HG02938 (cell line): ENCODE data around the gene FAM24A.
A peak's percentile ranks its signal among the peaks of the same experiment; 100 is the strongest.
"Not testable (repeated sequence)": the region's sequence is repeated elsewhere in the genome, so short reads cannot be mapped to it uniquely, and the experiment has no call there.

Experiments
- ATAC-seq: cut with Tn5 transposase; IDR thresholded peaks from one replicate; pipeline ENCODE4 v1.9.1; 2021; ENCODE audit warnings: mild to moderate bottlenecking, moderate library complexity; ENCODE audit not compliant: unreplicated experiment

The FAM24A gene, protein sequence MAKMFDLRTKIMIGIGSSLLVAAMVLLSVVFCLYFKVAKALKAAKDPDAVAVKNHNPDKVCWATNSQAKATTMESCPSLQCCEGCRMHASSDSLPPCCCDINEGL

DNA sequence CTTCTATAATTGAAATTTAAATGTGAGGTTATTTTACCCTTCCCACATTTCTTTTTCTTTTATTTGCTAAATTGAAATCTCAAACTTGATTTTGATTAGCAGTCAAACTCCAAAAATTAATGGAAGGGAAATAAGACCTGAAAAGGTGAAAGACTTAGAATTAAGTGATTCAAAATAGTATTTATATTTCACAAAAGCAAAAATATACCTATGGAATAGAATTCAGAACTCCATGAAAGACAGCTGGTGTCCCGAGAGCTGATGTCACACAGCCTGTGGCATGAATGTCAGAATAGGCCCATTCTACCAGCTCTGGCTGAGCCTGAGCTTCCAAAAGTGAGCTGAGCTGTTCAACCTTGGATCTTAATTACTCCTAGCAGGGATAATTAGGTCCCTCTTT is at the start of gene FAM24A:
TSS of gene FAM24A (plus strand) at position 301 of the 400 bp plus-strand sequence. CDS start 1,025 bp downstream, outside the sequence.
- ATAC-seq = no peak

- ATAC-seq = no peak
Measured at GRCh38 chr10:122861711-122862161, 48.7 kb upstream of the FAM24A start.

DNA sequence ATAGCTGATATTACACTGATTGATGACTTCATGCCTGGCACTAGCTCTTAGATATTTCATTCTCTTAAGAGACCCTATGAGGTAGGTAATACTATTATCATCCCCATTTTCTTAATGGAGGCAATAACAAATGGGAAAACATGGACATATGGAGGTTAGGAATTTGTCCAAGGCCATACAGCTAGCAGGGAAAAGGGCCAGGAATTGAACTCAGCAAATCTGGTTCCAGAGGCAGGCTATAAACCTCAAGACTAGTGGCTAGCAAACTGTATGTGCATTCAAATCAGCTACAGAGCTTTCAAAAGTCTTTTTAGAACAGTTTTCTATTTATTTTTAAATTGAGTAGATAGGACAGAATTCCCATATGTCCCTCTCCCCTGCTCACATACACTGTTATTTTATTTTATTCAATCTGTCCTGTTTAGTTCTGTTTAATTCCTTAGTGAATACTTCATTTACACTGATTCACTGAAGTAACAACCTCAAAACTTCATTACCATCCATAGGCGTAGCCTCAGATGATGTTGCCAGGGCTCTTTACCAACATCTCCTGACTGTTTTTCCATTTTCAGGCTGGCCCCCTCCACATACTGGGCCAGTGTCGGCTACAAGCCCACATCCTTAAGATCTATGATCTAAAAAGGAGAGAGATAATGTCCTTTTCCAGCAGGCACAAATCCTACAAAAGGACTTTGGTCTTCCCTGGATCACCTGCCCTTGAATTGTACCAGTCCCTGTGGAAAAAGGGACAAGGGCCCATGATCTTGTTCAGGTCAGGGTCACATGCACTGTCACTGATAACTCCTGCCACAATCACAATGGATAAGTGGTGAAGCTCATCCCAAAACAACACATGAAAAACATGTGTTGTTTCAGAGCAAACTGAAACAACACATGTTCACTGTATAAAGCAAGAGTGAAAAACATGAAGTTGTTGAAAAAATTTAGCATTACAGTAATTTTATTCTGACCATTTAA is 46.9 kb upstream of the FAM24A start:
- no peak for ATAC-seq

- no peak for ATAC-seq
Measured at GRCh38 chr10:122864194-122864592, 46.2 kb upstream of the FAM24A start.

DNA sequence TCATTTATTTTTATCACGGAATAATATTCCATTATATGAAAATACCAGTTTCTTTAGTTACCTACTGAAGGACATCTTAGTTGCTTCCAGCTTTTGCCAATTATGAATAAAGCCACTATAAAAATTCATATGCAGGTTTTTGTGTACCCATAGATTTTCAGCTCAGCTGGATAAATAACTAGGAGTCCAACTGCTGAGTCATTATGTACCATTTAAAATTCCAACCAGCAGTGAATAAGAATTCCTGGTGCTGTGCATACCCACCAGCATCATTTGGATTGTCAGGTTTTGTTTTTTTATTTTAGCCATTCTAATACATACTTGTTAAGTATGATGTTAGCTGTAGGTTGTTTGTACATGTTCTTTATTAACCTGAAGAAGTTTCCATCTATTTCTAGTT is 45.5 kb upstream of the FAM24A start:
- no peak for ATAC-seq

DNA sequence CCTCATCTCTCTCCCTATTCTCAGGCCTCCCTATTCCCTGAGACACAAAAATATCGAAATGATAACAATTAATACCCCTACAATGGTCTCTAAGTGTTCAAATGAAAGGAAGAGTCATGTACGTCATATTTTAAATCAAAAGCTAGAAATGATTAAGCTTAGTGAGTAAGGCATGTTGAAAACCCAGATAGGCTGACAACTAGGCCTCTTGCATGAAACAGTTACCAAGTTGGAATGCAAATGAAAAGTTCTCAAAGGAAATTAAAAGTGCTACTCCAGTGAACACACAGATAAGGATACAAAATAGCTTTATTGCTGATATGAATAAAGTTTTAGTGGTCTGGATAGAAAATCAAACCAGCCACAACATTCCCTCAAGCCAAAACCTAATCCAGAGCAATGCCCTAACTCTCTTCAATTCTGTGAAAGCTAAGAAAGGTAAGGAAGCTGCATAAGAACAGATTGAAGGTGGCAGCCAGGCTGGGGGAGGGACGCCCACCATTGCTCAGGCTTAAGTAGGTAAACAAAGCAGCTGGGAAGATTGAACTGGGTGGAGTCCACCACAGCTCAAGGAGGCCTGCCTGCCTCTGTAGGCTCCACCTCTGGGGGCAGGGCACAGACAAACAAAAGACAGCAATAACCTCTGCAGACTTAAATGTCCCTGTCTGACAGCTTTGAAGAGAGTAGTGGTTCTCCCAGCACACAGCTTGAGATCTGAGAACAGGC is 43.5 kb upstream of the FAM24A start:
- ATAC-seq = not testable (repeated sequence)

DNA sequence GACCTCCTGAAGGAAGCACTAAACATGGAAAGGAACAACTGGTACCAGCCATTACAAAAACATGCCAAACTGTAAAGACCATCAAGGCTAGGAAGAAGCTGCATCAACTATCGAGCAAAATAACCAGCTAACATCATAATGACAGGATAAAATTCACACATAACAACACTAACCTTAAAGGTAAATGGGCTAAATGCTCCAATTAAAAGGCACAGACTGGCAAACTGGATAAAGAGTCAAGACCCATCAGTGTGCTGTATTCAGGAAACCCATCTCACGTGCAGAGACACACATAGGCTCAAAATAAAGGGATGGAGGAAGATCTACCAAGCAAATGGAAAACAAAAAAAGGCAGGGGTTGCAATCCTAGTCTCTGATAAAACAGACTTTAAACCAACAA is 41.6 kb upstream of the FAM24A start:
- ATAC-seq = not testable (repeated sequence)

GRCh38 chr10:122871947-122872346 is 38.5 kb upstream of the FAM24A start:
- not testable (repeated sequence) for ATAC-seq

- no peak for ATAC-seq
Measured at GRCh38 chr10:122875843-122876466, 34.5 kb upstream of the FAM24A start.

- no peak for ATAC-seq
Measured at GRCh38 chr10:122876467-122876855, 33.9 kb upstream of the FAM24A start.

DNA sequence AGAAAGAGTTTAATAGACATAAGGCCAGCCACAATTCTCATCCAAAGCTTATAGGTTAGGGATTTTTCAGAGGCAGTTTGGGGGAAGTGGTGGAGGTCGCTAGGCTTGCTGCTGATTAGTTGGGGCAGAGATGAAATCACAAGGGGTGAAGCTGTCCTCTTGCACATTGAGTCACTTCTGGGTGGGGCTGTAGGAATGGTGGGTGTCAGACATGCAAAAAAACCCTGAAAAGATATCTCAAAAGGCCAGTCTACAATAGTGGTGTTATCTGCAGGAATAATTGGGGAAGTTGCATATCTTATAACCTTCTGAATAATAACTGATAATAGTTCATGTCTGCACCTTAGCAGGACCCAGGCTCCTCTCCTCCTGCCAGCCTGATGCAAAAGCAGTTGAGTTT is 33.1 kb upstream of the FAM24A start:
- no peak for ATAC-seq

DNA sequence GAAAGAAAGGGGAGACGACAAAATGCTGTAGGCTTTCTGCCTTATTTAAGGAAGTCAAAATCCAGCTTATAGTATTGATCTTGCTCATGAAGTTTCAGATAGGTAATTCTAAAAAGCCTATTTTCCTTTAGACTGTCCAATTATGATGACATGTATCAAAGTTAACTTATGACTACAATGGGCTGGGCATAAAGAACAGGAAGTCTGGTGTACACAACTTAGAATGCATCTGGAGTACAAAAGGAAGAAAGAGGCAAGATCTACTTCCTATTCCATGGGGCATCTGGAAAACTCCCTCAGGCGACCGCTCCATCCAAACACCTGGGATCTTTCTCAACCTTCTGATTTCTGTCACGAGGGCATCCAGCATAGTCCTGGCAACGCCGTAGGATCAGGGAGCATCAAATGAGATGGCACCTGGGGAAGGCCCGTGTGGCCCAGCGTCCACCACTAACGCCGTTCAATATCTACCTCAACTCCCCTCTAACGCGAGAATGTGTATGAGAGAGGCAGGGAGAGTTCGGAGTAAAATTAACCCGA is 31.5 kb upstream of the FAM24A start:
- ATAC-seq = peak; percentile 20

GRCh38 chr10:122879339-122880273 is 30.8 kb upstream of the FAM24A start, which contains the start of gene FAM24B:
Gene FAM24B (minus strand): TSS chr10:122879581. CDS start chr10:122850515, 29,066 bp downstream.
- peak; percentile 80 for ATAC-seq

DNA sequence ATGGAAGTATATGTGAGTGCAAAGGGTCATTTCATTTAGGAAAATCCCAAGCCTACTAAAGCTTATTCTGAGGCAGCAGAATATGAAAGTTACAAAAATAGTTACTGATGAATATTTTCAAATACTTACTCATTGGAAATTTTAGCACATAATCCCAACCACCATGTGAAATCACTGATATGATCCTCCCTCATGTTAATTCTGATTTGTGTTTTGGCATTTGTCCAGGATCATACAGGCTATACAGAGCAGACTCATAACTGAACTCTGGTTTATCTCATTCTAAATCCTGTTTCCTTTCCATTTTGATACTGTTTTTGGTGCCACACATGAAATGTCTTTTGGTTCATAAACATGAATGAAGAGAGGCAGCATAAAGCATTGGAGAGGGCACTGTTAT is 27.6 kb upstream of the FAM24A start:
- ATAC-seq = no peak

DNA sequence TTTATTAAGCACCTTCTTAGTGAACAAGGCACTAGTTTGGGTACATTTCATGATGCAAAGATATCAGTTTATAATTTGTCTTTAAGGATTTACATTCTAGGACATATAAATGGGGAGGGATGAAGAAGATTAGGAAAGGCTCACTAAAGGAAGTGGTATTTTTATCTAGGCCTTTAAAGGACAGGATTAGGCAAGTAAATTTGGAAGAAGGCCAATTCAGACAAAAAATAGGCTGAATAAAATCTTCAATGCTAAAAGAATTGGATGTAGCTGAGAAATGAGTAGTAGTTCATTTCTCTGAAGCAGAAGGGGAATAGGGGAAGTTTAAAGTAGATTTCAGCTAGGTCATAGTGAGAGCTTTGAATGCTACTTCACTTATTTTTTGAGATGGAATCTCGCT is 26.2 kb upstream of the FAM24A start:
- ATAC-seq = no peak

DNA sequence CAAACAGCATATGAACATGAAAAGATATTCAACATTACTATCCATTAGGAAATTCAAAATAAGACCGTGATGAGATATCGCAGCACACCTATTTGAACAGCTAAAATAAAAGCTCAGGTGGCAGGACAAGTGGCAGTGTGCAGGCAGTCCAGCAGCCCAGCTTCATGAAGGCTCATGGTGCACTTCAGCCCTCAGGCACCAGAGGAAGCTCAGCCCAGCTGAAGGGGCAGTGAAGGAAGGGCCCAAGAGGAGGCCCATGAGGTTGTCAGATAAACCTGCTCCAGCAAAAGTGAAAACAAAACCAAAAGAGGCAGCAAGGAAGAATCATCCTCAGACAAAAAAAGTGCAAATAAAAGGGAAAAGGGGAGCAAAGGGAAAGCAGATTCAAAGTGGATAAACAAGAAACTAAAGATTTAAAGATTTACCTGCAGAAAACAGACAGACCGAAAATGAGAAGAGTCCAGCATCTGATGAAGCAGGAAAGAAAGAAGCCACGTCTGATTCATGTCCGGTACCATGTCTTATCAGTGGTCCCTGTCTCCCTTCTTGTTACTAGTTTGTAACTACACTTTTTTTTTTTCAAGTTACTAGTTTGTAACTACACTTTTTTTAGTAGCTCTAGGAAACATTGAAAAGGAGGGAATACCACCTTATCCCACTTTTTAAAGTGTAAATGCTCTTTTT is 16.0 kb upstream of the FAM24A start:
- no peak for ATAC-seq

DNA sequence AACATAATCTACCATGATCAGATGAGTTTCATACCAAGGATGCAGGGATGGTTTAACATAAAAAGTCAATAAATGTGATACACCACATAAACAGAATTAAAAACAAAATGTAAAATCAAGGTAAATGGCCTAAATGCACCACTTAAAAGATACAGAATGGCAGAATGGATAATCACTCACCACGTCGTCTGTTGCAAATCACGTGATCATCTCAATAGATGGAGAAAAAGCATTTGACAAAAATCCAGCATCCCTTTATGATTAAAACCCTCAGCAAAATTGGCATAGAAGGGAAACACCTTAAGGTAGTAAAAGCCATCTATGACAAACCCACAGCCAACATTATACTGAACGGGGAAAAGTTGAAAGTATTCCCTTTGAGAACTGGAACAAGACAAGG is 6.5 kb upstream of the FAM24A start:
- not testable (repeated sequence) for ATAC-seq

GRCh38 chr10:122911889-122912484 is 1.6 kb downstream of the FAM24A start:
- no peak for ATAC-seq

DNA sequence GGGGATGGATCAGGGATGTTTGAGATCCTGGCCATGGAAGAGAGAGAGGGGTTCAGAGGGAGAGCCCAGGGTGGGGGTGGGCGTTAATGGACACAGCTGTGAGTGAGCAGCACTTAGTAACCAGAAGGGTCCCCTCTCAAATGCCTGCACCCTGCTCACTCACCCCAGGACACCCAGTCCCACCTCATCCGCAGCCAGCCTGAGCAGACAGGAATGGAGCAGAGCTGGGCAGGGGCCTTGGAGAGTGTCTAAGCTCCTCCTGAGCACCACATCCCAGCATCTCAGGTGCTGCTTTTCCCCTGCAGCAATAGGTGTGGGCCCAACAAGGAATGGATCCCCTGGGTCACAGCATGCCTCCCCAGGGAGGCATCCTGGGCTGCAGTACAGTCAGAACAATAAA is 5.3 kb downstream of the FAM24A start:
- ATAC-seq = no peak
